ENCODE measurements around the gene C1orf159.
"Not testable (repeated sequence)": the region's sequence is repeated elsewhere in the genome, so short reads cannot be mapped to it uniquely, and the experiment has no call there.

GRCh38 chr1:1153215-1153614, 37.3 kb upstream of the C1orf159 start:
- TF ChIP-seq, protein P1, sequence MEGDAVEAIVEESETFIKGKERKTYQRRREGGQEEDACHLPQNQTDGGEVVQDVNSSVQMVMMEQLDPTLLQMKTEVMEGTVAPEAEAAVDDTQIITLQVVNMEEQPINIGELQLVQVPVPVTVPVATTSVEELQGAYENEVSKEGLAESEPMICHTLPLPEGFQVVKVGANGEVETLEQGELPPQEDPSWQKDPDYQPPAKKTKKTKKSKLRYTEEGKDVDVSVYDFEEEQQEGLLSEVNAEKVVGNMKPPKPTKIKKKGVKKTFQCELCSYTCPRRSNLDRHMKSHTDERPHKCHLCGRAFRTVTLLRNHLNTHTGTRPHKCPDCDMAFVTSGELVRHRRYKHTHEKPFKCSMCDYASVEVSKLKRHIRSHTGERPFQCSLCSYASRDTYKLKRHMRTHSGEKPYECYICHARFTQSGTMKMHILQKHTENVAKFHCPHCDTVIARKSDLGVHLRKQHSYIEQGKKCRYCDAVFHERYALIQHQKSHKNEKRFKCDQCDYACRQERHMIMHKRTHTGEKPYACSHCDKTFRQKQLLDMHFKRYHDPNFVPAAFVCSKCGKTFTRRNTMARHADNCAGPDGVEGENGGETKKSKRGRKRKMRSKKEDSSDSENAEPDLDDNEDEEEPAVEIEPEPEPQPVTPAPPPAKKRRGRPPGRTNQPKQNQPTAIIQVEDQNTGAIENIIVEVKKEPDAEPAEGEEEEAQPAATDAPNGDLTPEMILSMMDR (conservative IDR thresholded peaks at IDR 0.05; ENCODE audit: low read depth in 2 of 2) = not testable (repeated sequence)
- not testable (repeated sequence) for TF ChIP-seq JUNB (IDR thresholded peaks at IDR 0.05; ENCODE audit: unreplicated experiment)
- TF ChIP-seq, protein P2, sequence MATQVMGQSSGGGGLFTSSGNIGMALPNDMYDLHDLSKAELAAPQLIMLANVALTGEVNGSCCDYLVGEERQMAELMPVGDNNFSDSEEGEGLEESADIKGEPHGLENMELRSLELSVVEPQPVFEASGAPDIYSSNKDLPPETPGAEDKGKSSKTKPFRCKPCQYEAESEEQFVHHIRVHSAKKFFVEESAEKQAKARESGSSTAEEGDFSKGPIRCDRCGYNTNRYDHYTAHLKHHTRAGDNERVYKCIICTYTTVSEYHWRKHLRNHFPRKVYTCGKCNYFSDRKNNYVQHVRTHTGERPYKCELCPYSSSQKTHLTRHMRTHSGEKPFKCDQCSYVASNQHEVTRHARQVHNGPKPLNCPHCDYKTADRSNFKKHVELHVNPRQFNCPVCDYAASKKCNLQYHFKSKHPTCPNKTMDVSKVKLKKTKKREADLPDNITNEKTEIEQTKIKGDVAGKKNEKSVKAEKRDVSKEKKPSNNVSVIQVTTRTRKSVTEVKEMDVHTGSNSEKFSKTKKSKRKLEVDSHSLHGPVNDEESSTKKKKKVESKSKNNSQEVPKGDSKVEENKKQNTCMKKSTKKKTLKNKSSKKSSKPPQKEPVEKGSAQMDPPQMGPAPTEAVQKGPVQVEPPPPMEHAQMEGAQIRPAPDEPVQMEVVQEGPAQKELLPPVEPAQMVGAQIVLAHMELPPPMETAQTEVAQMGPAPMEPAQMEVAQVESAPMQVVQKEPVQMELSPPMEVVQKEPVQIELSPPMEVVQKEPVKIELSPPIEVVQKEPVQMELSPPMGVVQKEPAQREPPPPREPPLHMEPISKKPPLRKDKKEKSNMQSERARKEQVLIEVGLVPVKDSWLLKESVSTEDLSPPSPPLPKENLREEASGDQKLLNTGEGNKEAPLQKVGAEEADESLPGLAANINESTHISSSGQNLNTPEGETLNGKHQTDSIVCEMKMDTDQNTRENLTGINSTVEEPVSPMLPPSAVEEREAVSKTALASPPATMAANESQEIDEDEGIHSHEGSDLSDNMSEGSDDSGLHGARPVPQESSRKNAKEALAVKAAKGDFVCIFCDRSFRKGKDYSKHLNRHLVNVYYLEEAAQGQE (IDR thresholded peaks at IDR 0.05; ENCODE audit: unreplicated experiment) = not testable (repeated sequence)
